Pancreas (tissue), 10 donors: ENCODE results near the gene DOK5. TPM values are rescaled to one million over a fixed set of nuclear protein-coding genes. Genes with fewer than 3 reads are reported as not detected.

Experiments used
- ATAC-seq, 4 donors: fragments of 200-7000 bp; cut with Tn5 transposase; one replicate each; pipeline versions ENCODE4 v1.8.0 to v1.9.1; 2020; ENCODE audit warnings: mild to moderate bottlenecking in 4 of 4, moderate library complexity in 4 of 4
- DNase-seq, 6 donors: peaks; one replicate each; pipeline ENCODE4 v3.0.0-alpha.2; 2020
- FAIRE-seq: peaks from 2 replicates; lab custom pipeline; 2012; peaks lifted over from hg19 to GRCh38; lab: Jason Lieb, UNC
- H3K27ac ChIP-seq, 4 donors: fragments of 200-600 bp; sonication (generic); 1 replicate in 3 of 4; 2 replicates in 1 of 4; pipeline versions ENCODE4 v1.5.0 to v1.8.0; 2020
- H3K27me3 ChIP-seq, 4 donors: fragments of 200-600 bp; one replicate each; pipeline ENCODE4 v1.8.0; 2021
- H3K36me3 ChIP-seq, 3 donors: fragments of 200-600 bp; sonication (generic) in 1 of 3; one replicate each; pipeline versions ENCODE4 v1.5.0 to v1.8.0; 2020 to 2021
- H3K4me1 ChIP-seq, 3 donors: fragments of 200-600 bp; one replicate each; pipeline ENCODE4 v1.8.0; 2021
- H3K4me3 ChIP-seq, 4 donors: fragments of 200-600 bp; sonication (generic) in 2 of 4; one replicate each; pipeline versions ENCODE4 v1.5.0 to v1.8.0; 2020 to 2021
- H3K9me3 ChIP-seq, 4 donors: fragments of 200-600 bp; one replicate each; pipeline ENCODE4 v1.8.0; 2021
- WGBS, 2 donors: extraction: QIAGEN DNeasy Blood & Tissue Kit; methylation state at CpG; one replicate each; pipeline ENCODE4 v1.1.7; 2013; 5-methylcytosine and 5-hydroxymethylcytosine counted together
- intact Hi-C, 3 donors: fragments of 100-400 bp; cut with DNase I; formaldehyde crosslinking; loops; one replicate each; pipeline versions ENCODE4 v1.11.1 to v1.14.2; 2022
- polyA plus RNA-seq, 2 donors: library from polyadenylated mRNA; stranded (reverse); fragments of 200-250 nt; gene quantifications; one replicate each; pipeline ENCODE4 v1.2.3, GENCODE V29; 2013
- total RNA-seq, 6 donors: library from RNA; stranded (reverse); fragmentation: NEBNext Ultra II Directional in 4 of 6; extraction: Animal tissue kit (Norgen Biotek cat#: 25700) in 4 of 6; gene quantifications; one replicate each; pipeline versions ENCODE4 v1.2.1 to v1.2.4, GENCODE V29; 2021 to 2023
- TF ChIP-seq, protein P1 (sequence below), 4 donors: fragments of 200-600 bp; sonication (generic) in 3 of 4; IDR thresholded peaks; one replicate each; pipeline versions ENCODE4 v1.5.0 to v1.8.0; 2021; ENCODE audit warnings: antibody characterized with exemption in 4 of 4
- donor health status: healthy with polysubstance abuse.
- donor health status: DM: no; HTN: no; CAD: no; lungs with moderate emphysema.
- donor health status: DM: no; HTN: no; CAD: no.
- donor health status: control.
- donor health status: control.
- donor health status: Bipolar disorder and iron deficiency.
- donor health status: DM: yes; HTN: yes; CAD: no.
- donor health status: DM: no; HTN: no; CAD: no.
- donor health status: DM: no; HTN: no; CAD: no.
- donor health status: DM: yes; HTN: yes; CAD: no.

Gene DOK5
- total and polyA plus RNA-seq, 8 donors = 0.24 to 1.2 (median 0.51) TPM

DNA sequence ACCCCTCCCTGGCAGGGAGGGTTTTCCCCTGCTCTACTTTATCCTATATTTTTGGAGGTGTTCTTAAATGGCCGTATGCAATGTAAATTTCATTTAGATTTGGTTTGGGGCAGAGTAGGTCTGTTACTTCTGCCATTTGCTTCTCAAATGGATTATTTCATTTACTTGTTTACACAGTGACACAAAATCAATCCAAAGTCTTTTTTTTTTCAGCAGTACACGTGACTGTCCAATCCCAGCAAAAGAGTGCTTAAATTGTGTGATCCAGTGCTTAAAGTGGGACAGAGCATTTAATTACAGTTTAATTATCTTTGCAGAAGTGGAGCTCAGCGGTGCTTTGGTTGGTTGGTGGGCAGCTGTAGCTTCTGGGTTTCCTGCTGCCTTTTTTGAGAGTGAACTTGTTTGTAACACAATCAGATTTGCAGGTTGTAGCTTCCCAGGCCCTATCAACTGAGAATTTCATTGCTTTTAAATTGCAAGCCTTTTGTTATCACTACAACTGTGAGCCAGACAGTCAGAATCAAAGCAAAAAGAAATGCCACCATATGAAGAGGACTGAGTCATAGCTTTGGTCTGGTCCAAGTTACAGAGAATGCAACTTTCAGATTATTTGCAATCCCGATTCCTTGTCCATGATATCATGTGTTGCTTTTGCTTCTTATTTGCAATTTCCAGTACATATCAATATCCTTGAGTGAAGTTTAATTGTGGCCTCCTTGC lies 216.9 kb downstream of the DOK5 start:
- Histone ChIP-seq H3K27me3 (no peaks in the 10 kb centered on the region), H3K9me3 (no peaks in the 10 kb centered on the region), H3K4me3 (no peak overlapping the region), H3K36me3 (no peaks in the 10 kb centered on the region), H3K27ac (peak overlapping the region in 2 of 4 donors; percentile 15 to 44), H3K4me1 (peaks cover 8 to 11% (median 9%) of the 10 kb centered on the region in 3 donors)
- 13 to 16% methylated on average over 4 of the region's 4 CpGs for WGBS, 2 donors
- DNase-seq = no peak
- ATAC-seq = peak; percentile 88 to 90 (median 89)
- FAIRE-seq = no peak
- intact Hi-C loops = no loop called here
- TF ChIP-seq, protein P1, sequence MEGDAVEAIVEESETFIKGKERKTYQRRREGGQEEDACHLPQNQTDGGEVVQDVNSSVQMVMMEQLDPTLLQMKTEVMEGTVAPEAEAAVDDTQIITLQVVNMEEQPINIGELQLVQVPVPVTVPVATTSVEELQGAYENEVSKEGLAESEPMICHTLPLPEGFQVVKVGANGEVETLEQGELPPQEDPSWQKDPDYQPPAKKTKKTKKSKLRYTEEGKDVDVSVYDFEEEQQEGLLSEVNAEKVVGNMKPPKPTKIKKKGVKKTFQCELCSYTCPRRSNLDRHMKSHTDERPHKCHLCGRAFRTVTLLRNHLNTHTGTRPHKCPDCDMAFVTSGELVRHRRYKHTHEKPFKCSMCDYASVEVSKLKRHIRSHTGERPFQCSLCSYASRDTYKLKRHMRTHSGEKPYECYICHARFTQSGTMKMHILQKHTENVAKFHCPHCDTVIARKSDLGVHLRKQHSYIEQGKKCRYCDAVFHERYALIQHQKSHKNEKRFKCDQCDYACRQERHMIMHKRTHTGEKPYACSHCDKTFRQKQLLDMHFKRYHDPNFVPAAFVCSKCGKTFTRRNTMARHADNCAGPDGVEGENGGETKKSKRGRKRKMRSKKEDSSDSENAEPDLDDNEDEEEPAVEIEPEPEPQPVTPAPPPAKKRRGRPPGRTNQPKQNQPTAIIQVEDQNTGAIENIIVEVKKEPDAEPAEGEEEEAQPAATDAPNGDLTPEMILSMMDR (IDR thresholded peaks at IDR 0.05) = no peak

DNA sequence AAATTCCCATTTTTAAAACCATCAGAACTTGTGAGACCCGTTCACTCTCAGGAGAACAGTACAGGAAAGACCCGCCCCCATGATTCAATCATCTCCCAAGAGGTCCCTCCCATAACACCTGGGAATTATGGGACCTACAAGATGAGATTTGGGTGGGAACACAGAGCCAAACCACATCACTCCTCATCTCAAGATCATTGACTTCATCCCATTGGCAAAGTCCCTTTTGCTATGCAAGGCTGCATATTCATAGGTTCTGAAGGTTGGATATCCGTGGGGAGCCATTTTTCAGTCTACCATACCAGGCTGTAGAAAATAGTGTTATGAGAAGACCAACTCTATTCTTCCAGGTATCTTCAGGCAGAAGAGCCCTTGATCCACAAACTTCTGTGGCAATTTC lies 219.1 kb downstream of the DOK5 start:
- Histone ChIP-seq H3K4me3 (no peak overlapping the region), H3K36me3 (no peaks in the 10 kb centered on the region), H3K27ac (no peak overlapping the region), H3K4me1 (peaks cover 8 to 11% (median 9%) of the 10 kb centered on the region in 3 donors), H3K9me3 (no peaks in the 10 kb centered on the region), H3K27me3 (no peaks in the 10 kb centered on the region)
- DNase-seq (no peak), FAIRE-seq (no peak), ATAC-seq (no peak)
- TF ChIP-seq, protein P1 (IDR thresholded peaks at IDR 0.05) = no peak
- intact Hi-C loops = no loop called here
- WGBS, 2 donors = 92 to 93% methylated on average over 3 of the region's 3 CpGs

DNA sequence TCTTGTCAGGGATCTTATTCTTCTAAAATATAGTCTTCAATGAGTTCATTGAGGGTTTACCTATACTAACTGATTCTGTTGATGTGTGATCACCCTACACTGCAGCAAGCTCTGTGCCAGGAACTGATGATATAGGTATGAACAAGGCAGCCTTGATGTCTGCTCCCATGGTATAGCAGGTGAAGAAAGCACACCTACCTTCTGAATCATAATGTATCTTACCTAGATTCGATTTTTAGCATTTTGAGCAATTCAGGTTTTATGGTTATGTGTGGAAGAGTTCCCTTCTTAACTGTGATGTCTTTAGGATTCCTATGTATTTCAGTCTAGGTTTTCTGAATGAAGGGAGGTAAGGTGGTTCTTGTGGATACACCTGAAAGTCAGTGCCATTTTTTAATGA lies 223.0 kb downstream of the DOK5 start:
- no peaks in the 10 kb centered on the region for H3K9me3 ChIP-seq
- H3K27me3 ChIP-seq = no peaks in the 10 kb centered on the region
- 43 to 53% methylated on average over 1 of the region's 1 CpG for WGBS, 2 donors
- H3K36me3 ChIP-seq = no peaks in the 10 kb centered on the region
- peaks cover 0 to 4% (median 2%) of the 10 kb centered on the region in 3 donors for H3K4me1 ChIP-seq
- DNase-seq (no peak), FAIRE-seq (no peak), ATAC-seq (no peak)
- H3K27ac ChIP-seq = no peak overlapping the region
- H3K4me3 ChIP-seq = no peak overlapping the region
- intact Hi-C loops = no loop called here
- TF ChIP-seq, protein P1 (IDR thresholded peaks at IDR 0.05) = no peak
